ENCODE measurements around the gene FOLR2.
"Not testable (repeated sequence)": the region's sequence is repeated elsewhere in the genome, so short reads cannot be mapped to it uniquely, and the experiment has no call there.

Gene FOLR2

GRCh38 chr11:72216638-72217037 is at the start of gene FOLR2:
Gene FOLR2, plus strand, starts transcription at chr11:72216794. Its CDS starts 1,791 bp downstream, at chr11:72218585.
- no peak within 1 kb of the TSS for H3K27ac Mint-ChIP-seq
- H3K4me1 Mint-ChIP-seq, result peaks cover 9% of the 10 kb centered on the region
- H3K4me3 Mint-ChIP-seq, result no peak within 1 kb of the TSS
- no peak for ATAC-seq
- no peak for DNase-seq
- H3K36me3 Mint-ChIP-seq (ENCODE audit: low read depth), result no peaks in the 10 kb centered on the region
- H3K27me3 Mint-ChIP-seq, result peaks cover 16% of the 10 kb centered on the region
- no peaks in the 10 kb centered on the region for H3K9me3 Mint-ChIP-seq

GRCh38 chr11:72169046-72169555 is 47.5 kb upstream of the FOLR2 start:
- H3K36me3 Mint-ChIP-seq (ENCODE audit: low read depth); H3K4me3 Mint-ChIP-seq; DNase-seq; H3K9me3 Mint-ChIP-seq; H3K27me3 Mint-ChIP-seq; H3K27ac Mint-ChIP-seq; H3K4me1 Mint-ChIP-seq; ATAC-seq: not testable (repeated sequence)

- not testable (repeated sequence) for ATAC-seq; H3K27me3 Mint-ChIP-seq; H3K4me3 Mint-ChIP-seq; H3K4me1 Mint-ChIP-seq; H3K9me3 Mint-ChIP-seq; H3K36me3 Mint-ChIP-seq (ENCODE audit: low read depth); H3K27ac Mint-ChIP-seq; DNase-seq
These were observed 46.8 kb upstream of the FOLR2 start for GRCh38 chr11:72169754-72170153.

GRCh38 chr11:72172043-72172442 is 44.6 kb upstream of the FOLR2 start:
- H3K36me3 Mint-ChIP-seq (ENCODE audit: low read depth); ATAC-seq; H3K27ac Mint-ChIP-seq; H3K9me3 Mint-ChIP-seq; H3K4me3 Mint-ChIP-seq; H3K4me1 Mint-ChIP-seq; H3K27me3 Mint-ChIP-seq; DNase-seq: not testable (repeated sequence)

GRCh38 chr11:72173291-72173690 is 43.3 kb upstream of the FOLR2 start:
- Mint-ChIP-seq H3K4me3 (no peak overlapping the region), H3K27ac (no peak overlapping the region), H3K27me3 (no peaks in the 10 kb centered on the region), H3K4me1 (no peaks in the 10 kb centered on the region), H3K36me3 (ENCODE audit: low read depth) (no peaks in the 10 kb centered on the region), H3K9me3 (no peaks in the 10 kb centered on the region)
- no peak for ATAC-seq
- DNase-seq, result no peak

- DNase-seq, result no peak
- Mint-ChIP-seq H3K4me1 (peaks cover 3% of the 10 kb centered on the region), H3K27me3 (no peaks in the 10 kb centered on the region), H3K36me3 (ENCODE audit: low read depth) (no peaks in the 10 kb centered on the region), H3K4me3 (no peak overlapping the region), H3K27ac (no peak overlapping the region), H3K9me3 (no peaks in the 10 kb centered on the region)
- ATAC-seq, result no peak
These were observed 42.1 kb upstream of the FOLR2 start for GRCh38 chr11:72174302-72175070.

- peaks cover 4% of the 10 kb centered on the region for H3K27me3 Mint-ChIP-seq
- no peak for DNase-seq
- ATAC-seq, result no peak
- no peak overlapping the region for H3K27ac Mint-ChIP-seq
- peaks cover 16% of the 10 kb centered on the region for H3K4me1 Mint-ChIP-seq
- no peaks in the 10 kb centered on the region for H3K9me3 Mint-ChIP-seq
- H3K36me3 Mint-ChIP-seq (ENCODE audit: low read depth), result no peaks in the 10 kb centered on the region
- H3K4me3 Mint-ChIP-seq, result no peak overlapping the region
These were observed 38.9 kb upstream of the FOLR2 start for GRCh38 chr11:72177656-72178055.

GRCh38 chr11:72179049-72179803 is 37.4 kb upstream of the FOLR2 start:
- no peaks in the 10 kb centered on the region for H3K36me3 Mint-ChIP-seq (ENCODE audit: low read depth)
- H3K9me3 Mint-ChIP-seq, result no peaks in the 10 kb centered on the region
- no peak overlapping the region for H3K4me3 Mint-ChIP-seq
- peak overlapping the region; percentile 59 for H3K27ac Mint-ChIP-seq
- no peak for ATAC-seq
- DNase-seq, result no peak
- peaks cover 4% of the 10 kb centered on the region for H3K27me3 Mint-ChIP-seq
- H3K4me1 Mint-ChIP-seq, result peaks cover 20% of the 10 kb centered on the region

- ATAC-seq (peak; percentile 60), DNase-seq (no peak)
- Mint-ChIP-seq H3K27me3 (peaks cover 4% of the 10 kb centered on the region), H3K27ac (peak overlapping the region; percentile 65), H3K4me1 (peaks cover 20% of the 10 kb centered on the region), H3K4me3 (no peak overlapping the region), H3K36me3 (ENCODE audit: low read depth) (no peaks in the 10 kb centered on the region), H3K9me3 (no peaks in the 10 kb centered on the region)
These were observed 36.7 kb upstream of the FOLR2 start for GRCh38 chr11:72179804-72180396.

- not testable (repeated sequence) for H3K27ac Mint-ChIP-seq; ATAC-seq; H3K36me3 Mint-ChIP-seq (ENCODE audit: low read depth); H3K27me3 Mint-ChIP-seq; H3K9me3 Mint-ChIP-seq; DNase-seq; H3K4me3 Mint-ChIP-seq
- peaks cover 20% of the 10 kb centered on the region for H3K4me1 Mint-ChIP-seq
These were observed 35.6 kb upstream of the FOLR2 start for GRCh38 chr11:72180892-72181552.

GRCh38 chr11:72181553-72181958 is 35.0 kb upstream of the FOLR2 start:
- not testable (repeated sequence) for H3K36me3 Mint-ChIP-seq (ENCODE audit: low read depth)

GRCh38 chr11:72188267-72188666 is 28.3 kb upstream of the FOLR2 start:
- H3K36me3 Mint-ChIP-seq (ENCODE audit: low read depth), result no peaks in the 10 kb centered on the region
- no peaks in the 10 kb centered on the region for H3K27me3 Mint-ChIP-seq
- peaks cover 1% of the 10 kb centered on the region for H3K4me1 Mint-ChIP-seq
- no peak for ATAC-seq
- no peak overlapping the region for H3K4me3 Mint-ChIP-seq
- no peak for DNase-seq
- H3K27ac Mint-ChIP-seq, result no peak overlapping the region
- H3K9me3 Mint-ChIP-seq, result no peaks in the 10 kb centered on the region

More at GRCh38 chr11:72181553-72181958, 35.0 kb upstream of the FOLR2 start:
- not testable (repeated sequence) for ATAC-seq, H3K4me3 Mint-ChIP-seq, H3K27me3 Mint-ChIP-seq, H3K9me3 Mint-ChIP-seq, DNase-seq, H3K27ac Mint-ChIP-seq
- H3K4me1 Mint-ChIP-seq, result peaks cover 20% of the 10 kb centered on the region

GRCh38 chr11:72189455-72190250 is 26.9 kb upstream of the FOLR2 start:
- H3K27ac Mint-ChIP-seq, result no peak overlapping the region
- H3K4me1 Mint-ChIP-seq, result no peaks in the 10 kb centered on the region
- H3K36me3 Mint-ChIP-seq (ENCODE audit: low read depth), result no peaks in the 10 kb centered on the region
- H3K4me3 Mint-ChIP-seq, result no peak overlapping the region
- ATAC-seq, result no peak
- no peaks in the 10 kb centered on the region for H3K9me3 Mint-ChIP-seq
- no peaks in the 10 kb centered on the region for H3K27me3 Mint-ChIP-seq
- no peak for DNase-seq

GRCh38 chr11:72190631-72191071 is 25.9 kb upstream of the FOLR2 start:
- no peaks in the 10 kb centered on the region for H3K36me3 Mint-ChIP-seq (ENCODE audit: low read depth)
- H3K9me3 Mint-ChIP-seq, result no peaks in the 10 kb centered on the region
- no peaks in the 10 kb centered on the region for H3K27me3 Mint-ChIP-seq
- H3K4me3 Mint-ChIP-seq, result no peak overlapping the region
- H3K4me1 Mint-ChIP-seq, result no peaks in the 10 kb centered on the region
- H3K27ac Mint-ChIP-seq, result no peak overlapping the region
- ATAC-seq (no peak), DNase-seq (no peak)
